ENCODE measurements around the gene MAB21L3.

MAB21L3 gene

DNA sequence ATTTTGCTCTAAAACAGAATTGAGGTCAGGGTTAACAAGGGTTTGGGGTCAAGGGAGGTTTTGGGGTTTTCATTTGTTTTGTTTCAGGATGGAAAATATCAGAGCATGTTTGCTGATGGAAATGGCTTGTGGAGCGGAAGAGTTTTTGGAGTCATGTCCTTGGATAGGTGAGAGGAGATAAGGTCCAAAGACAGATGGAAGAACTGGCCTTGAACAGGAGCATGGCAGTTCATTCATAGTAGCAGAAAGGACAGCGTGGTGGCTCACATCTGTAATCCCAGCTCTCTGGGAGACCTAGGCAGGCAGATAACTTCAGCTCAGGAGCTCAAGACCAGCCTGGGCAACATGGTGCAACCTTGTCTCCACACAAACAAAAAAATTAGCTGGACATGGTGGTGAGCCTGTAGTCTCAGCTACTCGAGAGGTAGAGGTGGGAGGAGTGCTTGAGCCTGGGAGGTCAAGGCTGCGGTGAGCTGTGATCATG, 65.1 kb downstream of the MAB21L3 start:
- Histone ChIP-seq H3K4me3 (no peak overlapping the region), H3K27ac (no peak overlapping the region)
- DNase-seq (ENCODE audit: low spot score): no peak
- TF ChIP-seq, protein P1, sequence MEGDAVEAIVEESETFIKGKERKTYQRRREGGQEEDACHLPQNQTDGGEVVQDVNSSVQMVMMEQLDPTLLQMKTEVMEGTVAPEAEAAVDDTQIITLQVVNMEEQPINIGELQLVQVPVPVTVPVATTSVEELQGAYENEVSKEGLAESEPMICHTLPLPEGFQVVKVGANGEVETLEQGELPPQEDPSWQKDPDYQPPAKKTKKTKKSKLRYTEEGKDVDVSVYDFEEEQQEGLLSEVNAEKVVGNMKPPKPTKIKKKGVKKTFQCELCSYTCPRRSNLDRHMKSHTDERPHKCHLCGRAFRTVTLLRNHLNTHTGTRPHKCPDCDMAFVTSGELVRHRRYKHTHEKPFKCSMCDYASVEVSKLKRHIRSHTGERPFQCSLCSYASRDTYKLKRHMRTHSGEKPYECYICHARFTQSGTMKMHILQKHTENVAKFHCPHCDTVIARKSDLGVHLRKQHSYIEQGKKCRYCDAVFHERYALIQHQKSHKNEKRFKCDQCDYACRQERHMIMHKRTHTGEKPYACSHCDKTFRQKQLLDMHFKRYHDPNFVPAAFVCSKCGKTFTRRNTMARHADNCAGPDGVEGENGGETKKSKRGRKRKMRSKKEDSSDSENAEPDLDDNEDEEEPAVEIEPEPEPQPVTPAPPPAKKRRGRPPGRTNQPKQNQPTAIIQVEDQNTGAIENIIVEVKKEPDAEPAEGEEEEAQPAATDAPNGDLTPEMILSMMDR (IDR thresholded peaks at IDR 0.05): no peak

DNA sequence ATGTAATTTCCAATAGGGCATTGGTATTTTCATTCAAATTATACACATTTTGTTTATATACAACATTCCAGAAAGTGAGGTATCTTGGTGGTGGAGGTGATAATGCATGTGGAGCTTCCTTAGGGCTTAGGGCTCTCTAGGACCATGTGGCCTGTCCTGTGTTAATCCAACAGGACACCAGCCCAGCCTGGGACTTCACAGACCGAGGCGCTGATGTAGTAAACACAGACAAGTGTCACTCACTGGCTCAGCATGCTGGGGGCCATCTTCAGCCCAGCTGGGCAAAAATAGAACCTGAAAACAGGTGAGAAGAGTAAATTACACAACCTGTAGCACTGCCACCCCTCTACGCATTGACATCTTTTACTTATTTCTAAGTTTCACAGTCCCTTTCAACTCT, 66.7 kb downstream of the MAB21L3 start:
- Histone ChIP-seq H3K4me3 (no peak overlapping the region), H3K27ac (no peak overlapping the region)
- TF ChIP-seq, protein P1 (IDR thresholded peaks at IDR 0.05): no peak
- DNase-seq (ENCODE audit: low spot score): no peak

GRCh38 chr1:116178837-116179236, 67.6 kb downstream of the MAB21L3 start:
- Histone ChIP-seq H3K27ac (no peak overlapping the region), H3K4me3 (no peak overlapping the region)
- no peak for DNase-seq (ENCODE audit: low spot score)
- TF ChIP-seq, protein P1 (IDR thresholded peaks at IDR 0.05): no peak

GRCh38 chr1:116179419-116179818, 68.2 kb downstream of the MAB21L3 start:
- Histone ChIP-seq H3K27ac (no peak overlapping the region), H3K4me3 (no peak overlapping the region)
- TF ChIP-seq, protein P1 (IDR thresholded peaks at IDR 0.05): no peak
- DNase-seq (ENCODE audit: low spot score): no peak

GRCh38 chr1:116179964-116180363, 68.8 kb downstream of the MAB21L3 start:
- no peak overlapping the region for H3K27ac ChIP-seq
- TF ChIP-seq, protein P1 (IDR thresholded peaks at IDR 0.05): no peak
- no peak overlapping the region for H3K4me3 ChIP-seq
- no peak for DNase-seq (ENCODE audit: low spot score)

- H3K4me3 ChIP-seq: no peak overlapping the region
- TF ChIP-seq, protein P1 (IDR thresholded peaks at IDR 0.05): no peak
- no peak overlapping the region for H3K27ac ChIP-seq
- no peak for DNase-seq (ENCODE audit: low spot score)
These were observed 71.0 kb downstream of the MAB21L3 start for GRCh38 chr1:116182019-116182714.
